ENCODE measurements around the gene OXSR1. TPM values are rescaled to one million over a fixed set of nuclear protein-coding genes. Genes with fewer than 3 reads are reported as not detected.

The OXSR1 gene
- total RNA-seq, 2 donors from 2014 or later, result 16.1 to 23.7 TPM

- 94% methylated on average over 12 to 13 of the region's 13 CpGs for WGBS, 2 donors
- Histone ChIP-seq H3K4me1 (peaks cover 29% of the 10 kb centered on the region), H3K27ac (no peak overlapping the region), H3K4me3 (no peak overlapping the region), H3K9me3 (no peaks in the 10 kb centered on the region), H3K27me3 (no peaks in the 10 kb centered on the region), H3K36me3 (replicated peaks in 1 of 2; ENCODE audit: insufficient read depth in 1 of 2, low read depth in 2 of 2) (no peaks in the 10 kb centered on the region)
- intact Hi-C loops (cut with DNase I), result no loop called here
- DNase-seq (peak in 1 of 4 donors; percentile 8), ATAC-seq (no peak)
- TF ChIP-seq POLR2A (IDR thresholded peaks at IDR 0.05) (no peak), CTCF (IDR thresholded peaks at IDR 0.05) (no peak)
Observed at GRCh38 chr3:38140326-38141172, 24.8 kb upstream of the OXSR1 start.

- peak in 1 of 4 donors; percentile 3 for DNase-seq
- TF ChIP-seq CTCF (IDR thresholded peaks at IDR 0.05), result no peak
- TF ChIP-seq POLR2A (IDR thresholded peaks at IDR 0.05), result no peak
- H3K36me3 ChIP-seq (replicated peaks in 1 of 2; ENCODE audit: insufficient read depth in 1 of 2, low read depth in 2 of 2), result no peaks in the 10 kb centered on the region
- no peak overlapping the region for H3K27ac ChIP-seq
- ATAC-seq, result no peak
- 89 to 94% methylated on average over 6 to 7 of the region's 7 CpGs for WGBS, 2 donors
- no peaks in the 10 kb centered on the region for H3K9me3 ChIP-seq
- no peak overlapping the region for H3K4me3 ChIP-seq
- intact Hi-C loops (cut with DNase I), result no loop called here
- peaks cover 25% of the 10 kb centered on the region for H3K4me1 ChIP-seq
- H3K27me3 ChIP-seq, result no peaks in the 10 kb centered on the region
Observed at GRCh38 chr3:38141173-38141951, 24.0 kb upstream of the OXSR1 start.

- Histone ChIP-seq H3K4me1 (peaks cover 25% of the 10 kb centered on the region), H3K27me3 (no peaks in the 10 kb centered on the region), H3K36me3 (replicated peaks in 1 of 2; ENCODE audit: insufficient read depth in 1 of 2, low read depth in 2 of 2) (no peaks in the 10 kb centered on the region), H3K4me3 (no peak overlapping the region), H3K9me3 (no peaks in the 10 kb centered on the region), H3K27ac (no peak overlapping the region)
- intact Hi-C loops (cut with DNase I), result no loop called here
- DNase-seq (peak in 1 of 4 donors; percentile 6), ATAC-seq (no peak)
- TF ChIP-seq POLR2A (IDR thresholded peaks at IDR 0.05), result no peak
- TF ChIP-seq CTCF (IDR thresholded peaks at IDR 0.05), result no peak
- 80 to 88% methylated on average over 2 of the region's 2 CpGs for WGBS, 2 donors
Observed at GRCh38 chr3:38141952-38142273, 23.4 kb upstream of the OXSR1 start.

- DNase-seq (no peak), ATAC-seq (no peak)
- no peak for TF ChIP-seq POLR2A (IDR thresholded peaks at IDR 0.05)
- no peak for TF ChIP-seq CTCF (IDR thresholded peaks at IDR 0.05)
- H3K27me3 ChIP-seq, result no peaks in the 10 kb centered on the region
- no peak overlapping the region for H3K4me3 ChIP-seq
- intact Hi-C loops (cut with DNase I), result no loop called here
- H3K36me3 ChIP-seq (replicated peaks in 1 of 2; ENCODE audit: insufficient read depth in 1 of 2, low read depth in 2 of 2), result no peaks in the 10 kb centered on the region
- WGBS, 2 donors, result 71 to 72% methylated on average over 1 of the region's 1 CpG
- no peak overlapping the region for H3K27ac ChIP-seq
- H3K4me1 ChIP-seq, result peaks cover 19% of the 10 kb centered on the region
- H3K9me3 ChIP-seq, result no peaks in the 10 kb centered on the region
Observed at GRCh38 chr3:38142959-38143358, 22.4 kb upstream of the OXSR1 start.

Data from body of pancreas (tissue), 4 donors.